Nephron (organoid): Measurements from ENCODE around the gene GSN.

Experiments used
- H3K27ac Mint-ChIP-seq, 3 experiments: 2 replicates each; pipeline ENCODE4 v1.8.0; 2020; ENCODE audit warnings: mixed read lengths in 3 of 3, mild to moderate bottlenecking in 2 of 3, moderate library complexity in 1 of 3
- H3K27me3 Mint-ChIP-seq: 2 replicates; pipeline ENCODE4 v1.8.0; 2021; ENCODE audit warnings: low read depth, mild to moderate bottlenecking, moderate library complexity, mixed read lengths
- H3K36me3 Mint-ChIP-seq: 2 replicates; pipeline ENCODE4 v1.8.0; 2020; ENCODE audit warnings: low read depth, mixed read lengths
- H3K4me1 Mint-ChIP-seq: 2 replicates; pipeline ENCODE4 v1.8.0; 2020; ENCODE audit warnings: mixed read lengths
- H3K4me3 Mint-ChIP-seq, 3 experiments: 2 replicates each; pipeline ENCODE4 v1.8.0; 2020; ENCODE audit warnings: mild to moderate bottlenecking in 3 of 3, mixed read lengths in 3 of 3, moderate library complexity in 2 of 3
- H3K9me3 Mint-ChIP-seq: 2 replicates; pipeline ENCODE4 v1.8.0; 2020; ENCODE audit warnings: mixed read lengths
- TF ChIP-seq, protein P1 (sequence below), 3 experiments: fragments of 200-600 bp; sonication (generic); IDR thresholded peaks; one replicate each; pipeline ENCODE4 v1.5.0; 2021; ENCODE audit warnings: antibody characterized with exemption in 3 of 3; ENCODE audit not compliant: unreplicated experiment in 3 of 3

The GSN gene

DNA sequence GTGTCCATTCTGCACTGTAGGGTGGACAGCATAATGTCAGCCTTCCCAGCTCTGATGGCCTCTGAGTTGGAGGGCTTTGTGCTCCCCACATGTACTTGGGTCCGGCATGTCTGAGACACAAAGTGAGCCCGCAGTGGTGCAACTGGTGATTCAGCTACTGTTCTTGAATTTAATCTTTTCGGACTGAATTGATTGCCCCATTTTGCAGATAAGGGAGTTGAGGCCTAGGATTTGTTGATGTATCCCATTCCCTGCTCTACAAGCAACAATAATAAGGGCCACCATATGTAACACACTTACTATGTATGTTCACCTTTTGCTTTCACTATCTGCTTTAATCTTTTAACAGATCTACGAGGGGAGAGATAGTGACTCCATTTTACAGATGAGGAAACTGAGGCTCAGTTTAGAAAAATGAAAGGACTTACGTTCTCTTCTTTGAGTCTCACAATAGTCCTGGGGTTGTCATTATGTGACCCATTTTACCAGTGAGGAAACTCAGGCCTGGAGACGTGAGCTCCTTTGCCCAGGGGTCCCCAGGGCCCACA is 4.5 kb downstream of the GSN start:
- H3K4me3 Mint-ChIP-seq, result peak overlapping the region in 1 of 3 experiments; percentile 89
- no peaks in the 10 kb centered on the region for H3K9me3 Mint-ChIP-seq

DNA sequence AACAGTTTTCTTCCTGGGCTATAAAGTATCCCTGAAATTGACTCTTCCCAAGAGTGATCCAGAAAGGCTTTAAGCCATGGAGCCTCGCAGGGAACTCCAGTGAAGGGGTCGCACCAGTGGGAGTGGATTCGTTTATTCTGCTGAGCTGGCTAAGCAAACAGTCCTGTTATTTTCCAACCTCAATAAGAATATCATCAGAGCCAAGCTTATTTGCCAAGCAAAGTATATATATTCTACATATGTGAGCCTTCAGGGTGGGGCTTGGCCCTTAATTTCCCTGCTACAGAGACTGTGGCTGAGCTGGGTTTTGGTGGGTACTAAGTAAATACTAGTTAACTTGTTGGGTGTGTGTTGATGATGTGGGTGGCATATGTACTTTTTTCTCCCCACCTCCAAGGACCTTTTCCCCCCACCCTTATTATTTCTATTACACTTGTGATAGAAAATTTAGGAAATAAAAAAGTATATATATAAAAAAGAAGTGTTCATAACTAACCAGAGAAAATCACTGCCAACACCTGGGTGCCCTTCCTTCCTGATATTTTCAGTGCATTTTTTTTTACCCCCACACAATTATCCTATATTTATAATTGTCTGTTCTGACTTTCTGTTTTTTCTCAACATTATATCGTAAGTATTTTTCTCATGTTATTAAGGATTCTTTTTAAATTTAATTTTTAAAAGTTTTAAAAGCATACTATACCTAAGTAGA is 5.3 kb downstream of the GSN start:
- H3K27me3 Mint-ChIP-seq, result no peaks in the 10 kb centered on the region
- H3K36me3 Mint-ChIP-seq, result no peaks in the 10 kb centered on the region
- peaks cover 80% of the 10 kb centered on the region for H3K4me1 Mint-ChIP-seq
- H3K27ac Mint-ChIP-seq, result peak overlapping the region; percentile 93 to 96 (median 95)
- peak overlapping the region; percentile 43 to 80 (median 64) for H3K4me3 Mint-ChIP-seq
- H3K9me3 Mint-ChIP-seq, result no peaks in the 10 kb centered on the region
- TF ChIP-seq, protein P1, sequence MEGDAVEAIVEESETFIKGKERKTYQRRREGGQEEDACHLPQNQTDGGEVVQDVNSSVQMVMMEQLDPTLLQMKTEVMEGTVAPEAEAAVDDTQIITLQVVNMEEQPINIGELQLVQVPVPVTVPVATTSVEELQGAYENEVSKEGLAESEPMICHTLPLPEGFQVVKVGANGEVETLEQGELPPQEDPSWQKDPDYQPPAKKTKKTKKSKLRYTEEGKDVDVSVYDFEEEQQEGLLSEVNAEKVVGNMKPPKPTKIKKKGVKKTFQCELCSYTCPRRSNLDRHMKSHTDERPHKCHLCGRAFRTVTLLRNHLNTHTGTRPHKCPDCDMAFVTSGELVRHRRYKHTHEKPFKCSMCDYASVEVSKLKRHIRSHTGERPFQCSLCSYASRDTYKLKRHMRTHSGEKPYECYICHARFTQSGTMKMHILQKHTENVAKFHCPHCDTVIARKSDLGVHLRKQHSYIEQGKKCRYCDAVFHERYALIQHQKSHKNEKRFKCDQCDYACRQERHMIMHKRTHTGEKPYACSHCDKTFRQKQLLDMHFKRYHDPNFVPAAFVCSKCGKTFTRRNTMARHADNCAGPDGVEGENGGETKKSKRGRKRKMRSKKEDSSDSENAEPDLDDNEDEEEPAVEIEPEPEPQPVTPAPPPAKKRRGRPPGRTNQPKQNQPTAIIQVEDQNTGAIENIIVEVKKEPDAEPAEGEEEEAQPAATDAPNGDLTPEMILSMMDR (IDR thresholded peaks at IDR 0.05; ENCODE audit: unreplicated experiment in 3 of 3), result no peak

More for the DNA sequence above, 4.5 kb downstream of the GSN start:
- peak overlapping the region; percentile 93 to 96 (median 95) for H3K27ac Mint-ChIP-seq
- TF ChIP-seq, protein P1 (IDR thresholded peaks at IDR 0.05; ENCODE audit: unreplicated experiment in 3 of 3), result no peak
- H3K4me1 Mint-ChIP-seq, result peaks cover 76% of the 10 kb centered on the region
- no peaks in the 10 kb centered on the region for H3K36me3 Mint-ChIP-seq
- H3K27me3 Mint-ChIP-seq, result no peaks in the 10 kb centered on the region

DNA sequence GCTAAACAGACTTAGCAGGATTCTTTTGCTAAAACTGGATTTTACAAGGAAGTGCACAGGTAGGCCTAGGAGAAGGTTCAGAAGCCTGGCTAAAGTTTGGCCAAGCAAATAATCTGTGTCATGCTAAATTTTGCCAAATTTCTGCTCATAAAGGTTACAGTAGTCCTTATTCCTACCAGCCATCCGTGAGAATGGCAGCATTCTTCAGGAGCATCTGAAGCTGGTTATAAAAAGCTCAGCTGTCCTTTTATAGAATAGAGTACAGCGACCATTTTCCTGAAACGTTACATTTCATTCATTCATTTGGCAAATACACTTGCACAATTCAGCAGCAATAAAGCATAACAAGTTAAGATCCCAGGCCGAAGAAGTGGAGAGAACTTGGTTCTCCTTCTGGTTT is 6.9 kb downstream of the GSN start:
- Mint-ChIP-seq H3K9me3 (no peaks in the 10 kb centered on the region), H3K4me3 (no peak overlapping the region), H3K27ac (peak overlapping the region; percentile 48 to 72 (median 48)), H3K36me3 (no peaks in the 10 kb centered on the region), H3K4me1 (peaks cover 81% of the 10 kb centered on the region), H3K27me3 (no peaks in the 10 kb centered on the region)
- TF ChIP-seq, protein P1 (IDR thresholded peaks at IDR 0.05; ENCODE audit: unreplicated experiment in 3 of 3), result no peak

DNA sequence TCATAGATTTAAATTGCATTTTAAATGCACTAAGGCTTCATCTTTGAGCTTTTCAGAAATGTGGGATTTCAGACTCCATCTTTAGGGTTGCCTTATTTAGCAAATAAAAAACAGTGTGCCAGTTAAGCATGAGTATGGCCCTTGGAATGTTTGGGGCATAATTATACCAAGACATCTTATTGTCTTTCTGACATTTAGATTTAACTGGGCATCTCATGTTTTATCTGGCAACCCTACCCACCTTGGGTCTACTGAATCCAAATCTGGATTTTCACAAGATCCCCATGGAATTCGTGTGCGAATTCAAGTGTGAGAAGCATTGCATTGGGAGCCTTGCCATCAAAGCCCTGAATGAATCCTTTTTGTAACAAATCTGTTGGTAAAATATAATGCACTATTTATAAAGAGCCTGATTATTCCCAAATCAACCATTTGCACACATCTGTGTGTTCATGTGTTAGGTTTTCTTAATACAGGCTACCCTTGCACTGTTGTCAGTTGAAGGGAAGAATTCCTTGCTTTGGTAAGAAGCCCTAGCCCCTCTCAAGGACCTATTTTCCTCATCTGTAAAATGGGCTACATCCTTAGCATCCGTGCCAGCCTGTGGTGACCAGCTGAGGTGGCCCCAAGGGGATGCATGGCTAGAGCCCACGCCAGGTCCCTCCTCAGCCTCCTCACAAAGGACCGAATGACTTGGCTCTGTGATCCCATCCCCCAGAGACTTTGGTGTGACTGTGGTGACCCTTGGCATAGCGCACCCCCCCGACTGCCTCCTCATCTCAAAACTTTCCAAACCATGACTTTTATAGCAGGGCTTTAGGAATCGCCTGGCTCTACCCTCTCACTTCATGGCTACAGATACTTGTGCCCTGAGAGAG is 8.1 kb downstream of the GSN start:
- H3K9me3 Mint-ChIP-seq, result no peaks in the 10 kb centered on the region
- peaks cover 81% of the 10 kb centered on the region for H3K4me1 Mint-ChIP-seq
- H3K4me3 Mint-ChIP-seq, result no peak overlapping the region
- no peaks in the 10 kb centered on the region for H3K27me3 Mint-ChIP-seq
- TF ChIP-seq, protein P1 (IDR thresholded peaks at IDR 0.05; ENCODE audit: unreplicated experiment in 3 of 3), result no peak
- H3K36me3 Mint-ChIP-seq, result no peaks in the 10 kb centered on the region
- H3K27ac Mint-ChIP-seq, result peak overlapping the region in 2 of 3 experiments; percentile 69 to 95

DNA sequence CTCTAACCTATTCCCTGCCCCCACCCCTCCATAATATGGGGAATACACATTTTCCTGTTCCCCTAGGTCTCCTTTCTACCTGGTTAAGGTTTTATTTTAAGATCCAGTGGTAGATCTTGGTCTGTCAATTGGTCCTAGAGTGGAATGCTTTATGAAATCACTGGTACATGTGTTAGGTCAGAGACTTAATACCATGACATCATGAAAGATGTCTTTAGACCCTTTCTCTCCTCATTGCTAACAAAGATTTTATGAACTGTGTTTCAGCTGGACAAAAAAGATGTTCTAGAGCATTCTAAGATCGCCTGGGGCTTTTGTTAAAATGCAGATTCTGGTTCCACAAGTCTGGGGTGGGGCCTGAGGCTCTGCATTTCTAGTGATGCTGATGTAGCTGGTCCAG is 9.1 kb downstream of the GSN start:
- Mint-ChIP-seq H3K4me3 (no peak overlapping the region), H3K27ac (peak overlapping the region in 2 of 3 experiments; percentile 95 to 96), H3K36me3 (no peaks in the 10 kb centered on the region), H3K4me1 (peaks cover 81% of the 10 kb centered on the region), H3K9me3 (no peaks in the 10 kb centered on the region), H3K27me3 (no peaks in the 10 kb centered on the region)
- TF ChIP-seq, protein P1 (IDR thresholded peaks at IDR 0.05; ENCODE audit: unreplicated experiment in 3 of 3), result no peak
